NCI-H146 treated with DMSO at 0.1 percent for 48 hours (cell line): Measurements from ENCODE around the gene AAK1.

Experiments used
- DNase-seq: peaks from one replicate; lab custom pipeline; 2025; ENCODE audit not compliant: unreplicated experiment; lab: John Stamatoyannopoulos, UW

The AAK1 gene

GRCh38 chr2:69499242-69499641 is 144.3 kb downstream of the AAK1 start:
- DNase-seq = no peak

- no peak for DNase-seq
These were observed 147.7 kb downstream of the AAK1 start for GRCh38 chr2:69495861-69496260.

DNA sequence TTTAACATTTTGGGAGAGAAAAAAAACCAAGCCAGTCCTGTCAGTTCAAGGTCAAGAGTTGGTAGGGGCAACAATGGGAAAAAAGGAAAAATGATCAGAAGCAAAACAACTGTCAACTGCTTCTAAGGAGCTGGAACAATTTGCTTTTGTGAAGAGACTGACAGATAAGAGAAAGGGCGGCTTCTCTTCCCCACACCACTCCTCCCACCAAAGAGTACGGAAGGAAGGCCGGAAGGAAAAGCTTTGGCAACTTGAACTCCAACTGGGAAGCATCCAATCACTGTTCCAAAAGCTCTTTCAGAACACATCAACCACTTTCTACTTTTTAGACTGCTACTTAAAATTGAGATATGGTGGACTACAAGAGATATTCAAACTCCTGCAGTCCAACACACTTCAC is 148.5 kb downstream of the AAK1 start:
- DNase-seq = no peak

GRCh38 chr2:69494126-69494525 is 149.4 kb downstream of the AAK1 start:
- DNase-seq = no peak

DNA sequence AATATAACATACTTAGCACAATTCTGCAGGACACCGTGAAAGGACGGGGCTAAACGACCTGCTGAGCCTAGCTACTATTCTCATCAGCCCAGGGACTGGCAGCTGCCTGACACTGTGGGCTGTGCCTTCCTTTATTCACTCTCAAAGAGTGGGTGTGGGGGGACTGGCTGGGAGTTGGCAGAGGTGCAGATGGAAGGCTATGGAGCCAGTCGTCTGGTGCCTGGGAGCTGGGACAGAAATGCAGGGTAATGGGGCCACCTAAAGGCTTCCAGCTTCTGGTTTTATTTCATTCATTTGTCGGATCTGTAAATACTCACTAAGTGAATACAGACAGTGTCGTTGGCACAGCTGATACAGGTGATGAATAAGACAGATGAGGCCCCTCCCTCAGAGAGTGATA is 150.3 kb downstream of the AAK1 start:
- DNase-seq = no peak

GRCh38 chr2:69491864-69492263 is 151.7 kb downstream of the AAK1 start:
- DNase-seq = no peak

- DNase-seq = no peak
These were observed 153.1 kb downstream of the AAK1 start for GRCh38 chr2:69490486-69490885.

GRCh38 chr2:69489793-69490192 is 153.7 kb downstream of the AAK1 start:
- no peak for DNase-seq

GRCh38 chr2:69483696-69484095 is 159.8 kb downstream of the AAK1 start:
- DNase-seq = peak; percentile 42

- no peak for DNase-seq
These were observed 160.5 kb downstream of the AAK1 start for GRCh38 chr2:69483024-69483423.

GRCh38 chr2:69482471-69482870 is 161.1 kb downstream of the AAK1 start:
- no peak for DNase-seq

DNA sequence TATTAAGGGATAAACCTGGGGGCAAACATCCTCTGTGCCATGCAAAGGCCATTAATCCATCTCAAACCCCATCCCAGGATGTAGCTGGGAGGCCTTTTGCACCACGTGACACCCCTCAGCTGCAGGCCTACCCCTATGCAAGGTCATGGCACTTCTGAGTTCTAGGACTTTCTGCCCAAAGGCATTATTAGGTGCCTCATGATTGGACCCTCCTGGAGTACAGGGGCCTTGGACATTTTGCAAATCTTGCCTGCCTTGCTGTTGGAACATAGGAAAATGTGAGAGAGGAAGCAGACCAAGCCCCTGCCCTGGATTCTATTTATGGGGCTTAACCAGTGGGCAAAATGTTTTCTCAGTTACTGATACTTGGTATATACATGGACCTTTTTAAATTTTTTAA is 162.1 kb downstream of the AAK1 start:
- no peak for DNase-seq

- no peak for DNase-seq
These were observed 165.9 kb downstream of the AAK1 start for GRCh38 chr2:69477627-69478026.

DNA sequence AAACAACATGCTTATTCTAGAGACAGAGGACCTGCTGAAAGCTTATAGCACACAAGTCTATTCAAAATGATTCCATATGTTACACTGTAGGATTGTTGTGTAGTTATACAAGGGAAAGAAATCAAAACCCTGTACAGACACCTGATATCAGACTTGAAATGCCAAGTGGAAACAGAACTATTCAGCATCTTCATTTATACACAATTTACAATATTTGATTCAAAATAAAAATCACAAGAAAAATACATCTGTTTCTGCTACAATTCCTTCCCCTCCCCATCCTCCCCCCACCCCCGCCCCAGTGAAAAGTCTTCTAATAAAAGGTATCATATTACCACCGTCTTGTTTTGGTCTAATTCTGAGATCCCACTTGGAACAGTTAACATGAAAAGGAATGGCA is 168.9 kb downstream of the AAK1 start:
- DNase-seq = no peak

GRCh38 chr2:69471793-69472192 is 171.7 kb downstream of the AAK1 start:
- no peak for DNase-seq

GRCh38 chr2:69470911-69471310 is 172.6 kb downstream of the AAK1 start:
- DNase-seq = no peak

- DNase-seq = no peak
These were observed 173.8 kb downstream of the AAK1 start for GRCh38 chr2:69469784-69470183.

GRCh38 chr2:69469375-69469774 is 174.2 kb downstream of the AAK1 start:
- no peak for DNase-seq

DNA sequence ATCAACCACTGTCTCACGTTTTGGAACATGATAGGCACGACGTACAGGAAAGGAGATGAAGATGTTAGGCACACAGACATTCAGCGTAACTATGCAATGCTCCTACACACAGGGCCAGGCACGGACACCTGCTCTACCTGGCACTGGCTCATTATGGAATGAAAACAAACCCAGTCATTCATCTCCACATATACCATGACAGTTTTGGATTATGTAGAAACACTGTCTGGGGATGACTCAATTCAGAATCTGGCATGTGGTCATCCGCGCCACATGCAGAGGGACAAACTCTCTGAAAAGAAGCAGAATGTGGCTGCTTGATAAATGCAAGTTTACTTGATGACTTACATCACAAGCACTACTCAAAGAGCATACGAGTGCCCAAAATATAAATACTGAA is 176.8 kb downstream of the AAK1 start:
- DNase-seq = no peak

DNA sequence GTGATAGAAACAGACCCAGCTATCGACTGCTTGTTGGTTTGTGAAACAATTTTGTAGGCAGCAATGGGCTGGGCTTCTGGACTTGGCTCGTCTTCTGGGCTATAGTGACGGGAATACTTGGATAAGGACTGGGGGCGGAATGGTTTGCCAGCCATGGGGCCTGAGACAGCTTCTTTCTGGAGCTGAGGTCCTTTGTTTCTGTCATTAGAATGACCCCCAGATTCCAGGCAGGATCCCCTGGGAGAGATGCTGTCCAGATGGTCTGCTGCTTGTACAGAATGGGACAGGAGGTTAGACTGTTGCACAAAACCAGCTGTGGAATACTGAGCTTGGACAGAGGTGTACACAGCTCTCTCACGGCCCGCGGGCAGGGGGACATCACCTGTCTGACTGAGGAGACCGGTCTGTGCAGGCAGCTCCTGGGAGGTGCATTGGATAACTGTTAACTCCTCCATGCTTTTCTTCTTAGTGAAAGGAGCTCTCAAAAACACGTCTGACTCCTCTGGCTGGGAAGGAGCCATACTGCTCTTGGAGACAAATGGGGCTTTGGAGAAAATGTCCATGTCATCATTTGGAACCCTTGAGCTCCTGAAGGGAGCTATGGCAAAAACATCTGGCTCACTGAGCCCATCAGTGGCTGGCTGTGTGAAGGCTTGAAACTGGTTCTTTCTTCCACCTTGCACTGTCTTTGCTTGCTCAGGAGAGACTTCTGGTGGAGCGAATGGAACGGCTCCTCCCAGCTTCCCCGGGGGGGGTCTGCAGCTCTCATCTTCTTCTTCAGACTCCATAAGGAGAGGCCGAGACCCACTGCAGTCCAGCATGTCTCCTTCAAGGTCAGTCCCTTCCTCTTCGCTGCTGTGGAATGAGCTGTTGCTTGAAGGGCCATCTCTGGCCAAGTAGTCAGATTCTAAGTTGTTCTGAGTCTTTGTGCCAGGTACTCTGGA is 177.8 kb downstream of the AAK1 start:
- no peak for DNase-seq

DNA sequence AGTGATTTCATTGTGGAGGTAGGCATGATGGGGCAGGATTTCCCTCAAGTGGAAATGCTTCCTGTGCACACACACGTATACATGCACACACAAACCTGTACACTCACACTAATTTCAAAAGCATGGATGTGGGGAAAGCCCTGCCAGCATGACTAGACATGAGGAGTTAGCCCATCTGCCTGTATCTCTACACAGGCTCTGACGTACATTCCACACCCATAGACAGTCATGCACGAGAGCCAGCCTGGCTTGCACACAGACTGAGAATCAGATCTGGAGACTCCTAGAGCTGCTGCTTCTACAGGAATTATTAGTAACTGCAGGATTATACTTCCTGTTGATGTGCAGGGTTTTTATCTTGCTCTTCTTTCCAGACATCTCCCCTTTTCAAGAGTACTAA is 179.0 kb downstream of the AAK1 start:
- DNase-seq = no peak

DNA sequence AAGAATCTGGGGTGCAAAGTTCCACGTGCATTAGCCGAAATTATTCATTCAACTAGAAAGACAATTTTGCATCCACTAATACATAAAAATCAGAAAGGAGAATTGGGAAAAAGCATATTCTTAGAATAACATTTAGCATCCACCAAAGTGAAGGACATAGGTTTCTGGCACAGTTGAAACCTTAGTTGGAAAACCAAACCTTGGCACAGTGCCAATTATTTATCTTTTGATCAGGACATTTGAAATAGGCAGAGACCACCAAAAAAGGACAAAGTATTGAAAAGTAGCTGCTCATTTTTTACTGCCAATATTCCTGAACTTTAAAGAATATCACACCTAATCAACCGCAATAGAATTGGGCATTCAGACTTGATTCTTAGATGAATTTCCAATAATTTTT is 180.8 kb downstream of the AAK1 start:
- no peak for DNase-seq

DNA sequence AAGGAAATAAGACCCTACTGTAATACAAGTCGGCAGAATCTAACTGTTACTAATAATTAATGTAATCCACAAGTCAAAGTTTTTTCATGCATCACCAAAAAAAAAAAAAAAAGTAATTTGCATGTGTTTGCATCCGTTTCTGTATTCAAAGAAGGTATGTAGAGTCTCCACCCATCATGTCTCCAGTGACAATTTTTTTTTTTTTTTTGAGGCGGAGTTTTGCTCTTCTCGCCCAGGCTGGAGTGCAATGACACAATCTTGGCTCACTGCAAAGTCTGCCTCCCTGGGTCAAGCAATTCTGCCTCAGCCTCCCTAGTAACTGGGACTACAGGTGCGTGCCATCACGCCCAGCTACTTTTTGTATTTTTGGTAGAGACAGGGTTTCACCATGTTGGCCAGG is 182.1 kb downstream of the AAK1 start:
- no peak for DNase-seq
